Measurements from ENCODE around the gene C16orf78. TPM values are rescaled to one million over a fixed set of nuclear protein-coding genes. Genes with fewer than 3 reads are reported as not detected.

C16orf78 gene
- total RNA-seq, 1 experiment from 2014 or later: not detected

DNA sequence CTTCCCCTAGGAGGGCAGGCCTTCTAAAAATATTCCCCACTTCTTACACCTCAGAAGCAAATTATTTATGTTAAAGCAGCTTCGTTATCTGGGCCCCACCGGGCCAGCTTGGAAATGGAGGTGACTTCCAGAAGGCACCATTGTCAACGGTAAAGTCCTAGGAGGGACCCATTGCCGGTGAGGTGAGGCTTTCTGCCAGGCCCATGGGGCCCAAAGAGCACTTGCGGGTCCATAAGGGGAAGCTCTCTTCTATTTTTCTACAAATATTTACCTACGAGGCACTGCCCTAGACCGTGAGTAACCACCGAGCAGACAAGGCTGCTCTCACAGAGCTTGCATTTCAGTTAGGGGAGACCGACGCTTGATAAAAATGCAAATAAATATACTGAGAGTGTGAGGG lies 41.5 kb downstream of the C16orf78 start:
- Histone ChIP-seq H3K4me3 (ENCODE audit: low read depth, low read length, poor library complexity, severe bottlenecking) (no peak overlapping the region), H3K36me3 (ENCODE audit: insufficient read depth, low read length, poor library complexity, severe bottlenecking) (no peaks in the 10 kb centered on the region), H3K9me3 (ENCODE audit: low read depth, low read length, poor library complexity, severe bottlenecking) (no peaks in the 10 kb centered on the region), H3K27me3 (replicated peaks; ENCODE audit: insufficient read depth, low read depth, low read length, poor library complexity) (peaks cover 23% of the 10 kb centered on the region), H3K27ac (ENCODE audit: low read depth, low read length, poor library complexity, severe bottlenecking) (no peak overlapping the region), H3K4me1 (ENCODE audit: insufficient read depth, low read length, poor library complexity, severe bottlenecking) (no peaks in the 10 kb centered on the region)
- CTCF ChIA-PET: interaction anchor here (0.6 kb wide), 1 partner anchor 230 kb away, joined by 5 read pairs; no protein-coding TSS in a partner anchor
- no peak for DNase-seq (ENCODE audit: low spot score)
- intact Hi-C loops (cut with micrococcal nuclease; ENCODE audit: unreplicated experiment): no loop called here
- POLR2A ChIA-PET (ENCODE audit: low non-redundant PET): no interaction called here
- no TSS peak for BruUV-seq (replicated peaks)
- no peak for TF ChIP-seq CTCF (conservative IDR thresholded peaks at IDR 0.05; ENCODE audit: low read depth, low read length)
- no peak for TF ChIP-seq EZH2 (IDR thresholded peaks at IDR 0.05; ENCODE audit: borderline replicate concordance, low read depth, low read length, poor library complexity, severe bottlenecking)

DNA sequence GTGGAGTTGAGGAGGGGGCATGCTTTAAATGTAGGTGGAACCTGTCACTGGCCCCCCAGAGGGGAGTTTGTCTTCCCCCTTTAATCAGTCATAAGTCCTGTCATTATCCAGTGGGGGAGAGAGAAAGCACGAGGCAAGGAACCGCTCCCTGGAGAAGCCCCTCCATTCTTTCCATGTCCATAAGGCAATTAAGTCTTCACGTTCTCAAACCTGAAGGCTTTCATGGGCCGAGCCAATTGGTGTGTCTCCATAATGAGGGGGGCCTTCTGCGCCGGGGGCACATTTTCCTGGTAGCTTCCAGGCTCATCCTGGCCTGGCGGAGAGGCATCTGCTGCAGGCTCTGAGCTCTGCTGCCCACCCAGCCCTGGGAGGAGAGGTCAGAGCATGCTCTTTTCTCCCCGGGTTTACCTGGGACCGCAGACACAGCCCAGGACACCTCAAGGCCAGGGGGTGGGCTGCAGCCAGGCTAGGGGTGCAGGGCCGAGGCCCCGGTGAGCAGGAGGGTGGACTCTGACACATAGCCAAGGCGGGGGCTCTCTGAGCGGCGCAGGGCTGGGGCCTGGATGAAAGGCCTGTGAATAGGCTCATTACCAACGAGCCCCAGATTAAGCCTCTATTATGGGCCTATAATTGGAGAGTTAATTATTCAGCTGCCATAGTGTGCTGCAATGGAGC lies 42.5 kb downstream of the C16orf78 start:
- POLR2A ChIA-PET (ENCODE audit: low non-redundant PET): no interaction called here
- no peak for DNase-seq (ENCODE audit: low spot score)
- TF ChIP-seq CTCF (conservative IDR thresholded peaks at IDR 0.05; ENCODE audit: low read depth, low read length) (no peak), EZH2 (IDR thresholded peaks at IDR 0.05; ENCODE audit: borderline replicate concordance, low read depth, low read length, poor library complexity, severe bottlenecking) (no peak)
- intact Hi-C loops (cut with micrococcal nuclease; ENCODE audit: unreplicated experiment): no loop called here
- H3K4me1 ChIP-seq (ENCODE audit: insufficient read depth, low read length, poor library complexity, severe bottlenecking): no peaks in the 10 kb centered on the region
- no peaks in the 10 kb centered on the region for H3K9me3 ChIP-seq (ENCODE audit: low read depth, low read length, poor library complexity, severe bottlenecking)
- peaks cover 25% of the 10 kb centered on the region for H3K27me3 ChIP-seq (replicated peaks; ENCODE audit: insufficient read depth, low read depth, low read length, poor library complexity)
- CTCF ChIA-PET: interaction anchor here (0.7 kb wide), 1 partner anchor 137 kb away, joined by 3 read pairs; no protein-coding TSS in a partner anchor
- no peak overlapping the region for H3K27ac ChIP-seq (ENCODE audit: low read depth, low read length, poor library complexity, severe bottlenecking)
- no peaks in the 10 kb centered on the region for H3K36me3 ChIP-seq (ENCODE audit: insufficient read depth, low read length, poor library complexity, severe bottlenecking)
- BruUV-seq (replicated peaks): no TSS peak
- no peak overlapping the region for H3K4me3 ChIP-seq (ENCODE audit: low read depth, low read length, poor library complexity, severe bottlenecking)

- no peak for TF ChIP-seq EZH2 (IDR thresholded peaks at IDR 0.05; ENCODE audit: borderline replicate concordance, low read depth, low read length, poor library complexity, severe bottlenecking)
- TF ChIP-seq CTCF (conservative IDR thresholded peaks at IDR 0.05; ENCODE audit: low read depth, low read length): no peak
- BruUV-seq (replicated peaks): no TSS peak
- Histone ChIP-seq H3K27ac (ENCODE audit: low read depth, low read length, poor library complexity, severe bottlenecking) (no peak overlapping the region), H3K27me3 (replicated peaks; ENCODE audit: insufficient read depth, low read depth, low read length, poor library complexity) (peaks cover 27% of the 10 kb centered on the region), H3K36me3 (ENCODE audit: insufficient read depth, low read length, poor library complexity, severe bottlenecking) (no peaks in the 10 kb centered on the region), H3K4me1 (ENCODE audit: insufficient read depth, low read length, poor library complexity, severe bottlenecking) (no peaks in the 10 kb centered on the region), H3K9me3 (ENCODE audit: low read depth, low read length, poor library complexity, severe bottlenecking) (no peaks in the 10 kb centered on the region), H3K4me3 (ENCODE audit: low read depth, low read length, poor library complexity, severe bottlenecking) (no peak overlapping the region)
- no peak for DNase-seq (ENCODE audit: low spot score)
- CTCF ChIA-PET: no interaction called here
- POLR2A ChIA-PET (ENCODE audit: low non-redundant PET): no interaction called here
- intact Hi-C loops (cut with micrococcal nuclease; ENCODE audit: unreplicated experiment): no loop called here
Measured at GRCh38 chr16:49417354-49417753, 43.8 kb downstream of the C16orf78 start.

All from A673 (cell line).